BE2C (cell line): Measurements from ENCODE around the gene COL9A1.

Experiments used
- DNase-seq: peaks from one replicate; pipeline ENCODE4 v3.0.0-alpha.2; 2020
- H3K27me3 ChIP-seq: fragments of 250-450 bp; sonication (Bioruptor Pico); 2 replicates; pipeline ENCODE4 v1.5.1; 2020; ENCODE audit warnings: mild to moderate bottlenecking
- H3K36me3 ChIP-seq: fragments of 250-450 bp; sonication (Bioruptor Pico); 2 replicates; pipeline ENCODE4 v1.5.1; 2020; ENCODE audit warnings: mild to moderate bottlenecking
- H3K4me1 ChIP-seq: fragments of 250-450 bp; sonication (Bioruptor Pico); 2 replicates; pipeline ENCODE4 v1.5.1; 2020
- H3K4me3 ChIP-seq: 2 replicates; pipeline ENCODE4 v1.5.1; 2011; ENCODE audit warnings: low read depth, low read length
- H3K9me3 ChIP-seq: fragments of 250-450 bp; sonication (Bioruptor Pico); 2 replicates; pipeline ENCODE4 v1.5.1; 2020
- TF ChIP-seq, protein P1 (sequence below): IDR thresholded peaks from 2 replicates; pipeline ENCODE4 v1.5.1; 2012; ENCODE audit warnings: mild to moderate bottlenecking, low read depth, low read length

Gene COL9A1

GRCh38 chr6:70208235-70208790, 94.6 kb downstream of the COL9A1 start:
- H3K4me1 ChIP-seq: no peaks in the 10 kb centered on the region
- H3K36me3 ChIP-seq: no peaks in the 10 kb centered on the region
- no peak overlapping the region for H3K4me3 ChIP-seq
- DNase-seq: no peak
- no peaks in the 10 kb centered on the region for H3K9me3 ChIP-seq
- TF ChIP-seq, protein P1, sequence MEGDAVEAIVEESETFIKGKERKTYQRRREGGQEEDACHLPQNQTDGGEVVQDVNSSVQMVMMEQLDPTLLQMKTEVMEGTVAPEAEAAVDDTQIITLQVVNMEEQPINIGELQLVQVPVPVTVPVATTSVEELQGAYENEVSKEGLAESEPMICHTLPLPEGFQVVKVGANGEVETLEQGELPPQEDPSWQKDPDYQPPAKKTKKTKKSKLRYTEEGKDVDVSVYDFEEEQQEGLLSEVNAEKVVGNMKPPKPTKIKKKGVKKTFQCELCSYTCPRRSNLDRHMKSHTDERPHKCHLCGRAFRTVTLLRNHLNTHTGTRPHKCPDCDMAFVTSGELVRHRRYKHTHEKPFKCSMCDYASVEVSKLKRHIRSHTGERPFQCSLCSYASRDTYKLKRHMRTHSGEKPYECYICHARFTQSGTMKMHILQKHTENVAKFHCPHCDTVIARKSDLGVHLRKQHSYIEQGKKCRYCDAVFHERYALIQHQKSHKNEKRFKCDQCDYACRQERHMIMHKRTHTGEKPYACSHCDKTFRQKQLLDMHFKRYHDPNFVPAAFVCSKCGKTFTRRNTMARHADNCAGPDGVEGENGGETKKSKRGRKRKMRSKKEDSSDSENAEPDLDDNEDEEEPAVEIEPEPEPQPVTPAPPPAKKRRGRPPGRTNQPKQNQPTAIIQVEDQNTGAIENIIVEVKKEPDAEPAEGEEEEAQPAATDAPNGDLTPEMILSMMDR: no peak
- peaks cover 33% of the 10 kb centered on the region for H3K27me3 ChIP-seq

DNA sequence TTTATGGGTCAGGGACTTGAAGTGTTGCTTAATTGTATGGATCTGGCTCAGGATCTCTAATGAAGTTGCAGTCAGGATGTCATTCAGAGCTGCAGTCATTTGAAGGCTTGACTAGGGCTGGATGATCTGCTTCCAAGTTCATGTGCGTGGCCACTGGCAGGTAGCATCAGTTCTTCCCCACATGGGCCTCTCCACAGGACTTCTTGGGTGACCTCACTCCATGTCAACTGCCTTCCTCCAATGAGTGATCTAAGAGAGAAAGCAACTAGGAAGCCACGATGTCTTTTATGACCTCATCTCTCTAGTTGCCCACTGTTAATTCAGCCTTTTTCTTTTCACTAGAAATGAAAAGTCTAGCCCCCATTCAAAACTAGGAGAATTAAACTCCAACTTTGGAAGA, 104.1 kb downstream of the COL9A1 start:
- TF ChIP-seq, protein P1: no peak
- no peak overlapping the region for H3K4me3 ChIP-seq
- H3K4me1 ChIP-seq: no peaks in the 10 kb centered on the region; the same call in 1 of the 2 replicates
- H3K9me3 ChIP-seq: no peaks in the 10 kb centered on the region
- H3K27me3 ChIP-seq: no peaks in the 10 kb centered on the region; the same call in 1 of the 2 replicates
- H3K36me3 ChIP-seq: no peaks in the 10 kb centered on the region
- DNase-seq: no peak

DNA sequence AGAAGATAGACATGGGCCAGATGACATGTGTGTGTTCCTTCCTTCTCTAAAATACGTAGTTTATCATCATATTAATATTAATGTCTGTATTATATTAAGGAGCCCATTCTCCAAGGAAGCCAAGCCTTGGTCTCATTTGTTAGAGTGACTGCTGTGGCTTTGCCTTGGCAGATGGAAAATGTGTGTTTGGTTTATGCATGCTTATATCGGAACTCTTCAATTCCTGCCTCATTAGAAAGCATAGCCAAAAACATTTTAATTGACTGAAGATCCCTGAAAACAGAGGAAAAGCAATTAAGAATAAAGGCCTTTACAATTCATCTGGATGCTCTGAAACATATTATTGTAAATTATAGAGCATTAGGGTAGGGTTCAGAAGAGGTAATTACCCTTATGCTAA, 106.4 kb downstream of the COL9A1 start:
- Histone ChIP-seq H3K4me1 (no peaks in the 10 kb centered on the region; the same call in 1 of the 2 replicates), H3K9me3 (no peaks in the 10 kb centered on the region), H3K27me3 (peaks cover 5% of the 10 kb centered on the region; the same call in 1 of the 2 replicates), H3K36me3 (no peaks in the 10 kb centered on the region), H3K4me3 (no peak overlapping the region)
- DNase-seq: no peak
- TF ChIP-seq, protein P1: no peak

- no peak overlapping the region for H3K4me3 ChIP-seq
- no peak for DNase-seq
- H3K9me3 ChIP-seq: no peaks in the 10 kb centered on the region
- H3K36me3 ChIP-seq: no peaks in the 10 kb centered on the region
- TF ChIP-seq, protein P1: no peak
- H3K27me3 ChIP-seq: peaks cover 5% of the 10 kb centered on the region; the same call in 1 of the 2 replicates
- H3K4me1 ChIP-seq: no peaks in the 10 kb centered on the region
Observed at GRCh38 chr6:70194421-70194820, 108.5 kb downstream of the COL9A1 start.

DNA sequence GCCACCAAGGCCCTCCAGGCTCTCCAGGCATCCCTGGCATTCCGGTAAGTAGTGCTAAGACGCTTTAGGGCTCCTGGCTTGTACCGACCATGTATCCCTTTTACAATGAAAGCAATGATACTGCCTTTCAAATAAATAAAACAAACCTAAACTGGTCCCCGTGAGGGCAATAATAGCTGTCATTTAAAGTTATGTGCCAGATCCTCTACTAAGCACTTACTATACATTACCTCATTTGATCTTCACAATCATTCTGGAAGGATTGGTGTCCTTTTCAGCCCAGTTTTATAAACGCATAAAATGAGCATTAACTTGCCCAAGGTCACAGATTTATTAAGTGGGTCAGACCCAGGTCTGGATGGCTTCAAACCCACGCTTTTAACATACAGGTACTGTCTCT, 114.7 kb downstream of the COL9A1 start:
- no peaks in the 10 kb centered on the region for H3K9me3 ChIP-seq
- peaks cover 5% of the 10 kb centered on the region; the same call in 1 of the 2 replicates for H3K27me3 ChIP-seq
- DNase-seq: no peak
- no peak overlapping the region for H3K4me3 ChIP-seq
- H3K36me3 ChIP-seq: no peaks in the 10 kb centered on the region
- no peaks in the 10 kb centered on the region for H3K4me1 ChIP-seq
- TF ChIP-seq, protein P1: no peak

- TF ChIP-seq, protein P1: no peak
- no peak for DNase-seq
- no peaks in the 10 kb centered on the region for H3K9me3 ChIP-seq
- H3K4me3 ChIP-seq: no peak overlapping the region
- H3K4me1 ChIP-seq: no peaks in the 10 kb centered on the region
- H3K36me3 ChIP-seq: no peaks in the 10 kb centered on the region
- no peaks in the 10 kb centered on the region for H3K27me3 ChIP-seq
Observed at GRCh38 chr6:70186461-70186860, 116.4 kb downstream of the COL9A1 start.
